Measurements from ENCODE around the gene NHLH1. TPM values are rescaled to one million over a fixed set of nuclear protein-coding genes. Genes with fewer than 3 reads are reported as not detected.

The NHLH1 gene
- total RNA-seq, 1 donor from 2014 or later = 0.96 TPM

- Mint-ChIP-seq H3K27me3 (peaks cover 18% of the 10 kb centered on the region), H3K9me3 (ENCODE audit: low read depth) (no peaks in the 10 kb centered on the region), H3K4me1 (ENCODE audit: low read depth) (peaks cover 4% of the 10 kb centered on the region), H3K27ac (no peak overlapping the region), H3K36me3 (ENCODE audit: insufficient read depth) (no peaks in the 10 kb centered on the region), H3K4me3 (ENCODE audit: low read depth) (no peak overlapping the region)
- no peak for DNase-seq (ENCODE audit: low spot score, unreplicated experiment)
- no peak for TF ChIP-seq CTCF (IDR thresholded peaks at IDR 0.05; ENCODE audit: unreplicated experiment)
Observed at GRCh38 chr1:160371756-160372155, 4.9 kb downstream of the NHLH1 start.

GRCh38 chr1:160373696-160374095, 6.8 kb downstream of the NHLH1 start:
- H3K9me3 Mint-ChIP-seq (ENCODE audit: low read depth) = no peaks in the 10 kb centered on the region
- peaks cover 24% of the 10 kb centered on the region for H3K27me3 Mint-ChIP-seq
- H3K27ac Mint-ChIP-seq = no peak overlapping the region
- H3K4me3 Mint-ChIP-seq (ENCODE audit: low read depth) = no peak overlapping the region
- no peak for TF ChIP-seq CTCF (IDR thresholded peaks at IDR 0.05; ENCODE audit: unreplicated experiment)
- H3K4me1 Mint-ChIP-seq (ENCODE audit: low read depth) = peaks cover 4% of the 10 kb centered on the region
- DNase-seq (ENCODE audit: low spot score, unreplicated experiment) = no peak
- no peaks in the 10 kb centered on the region for H3K36me3 Mint-ChIP-seq (ENCODE audit: insufficient read depth)

DNA sequence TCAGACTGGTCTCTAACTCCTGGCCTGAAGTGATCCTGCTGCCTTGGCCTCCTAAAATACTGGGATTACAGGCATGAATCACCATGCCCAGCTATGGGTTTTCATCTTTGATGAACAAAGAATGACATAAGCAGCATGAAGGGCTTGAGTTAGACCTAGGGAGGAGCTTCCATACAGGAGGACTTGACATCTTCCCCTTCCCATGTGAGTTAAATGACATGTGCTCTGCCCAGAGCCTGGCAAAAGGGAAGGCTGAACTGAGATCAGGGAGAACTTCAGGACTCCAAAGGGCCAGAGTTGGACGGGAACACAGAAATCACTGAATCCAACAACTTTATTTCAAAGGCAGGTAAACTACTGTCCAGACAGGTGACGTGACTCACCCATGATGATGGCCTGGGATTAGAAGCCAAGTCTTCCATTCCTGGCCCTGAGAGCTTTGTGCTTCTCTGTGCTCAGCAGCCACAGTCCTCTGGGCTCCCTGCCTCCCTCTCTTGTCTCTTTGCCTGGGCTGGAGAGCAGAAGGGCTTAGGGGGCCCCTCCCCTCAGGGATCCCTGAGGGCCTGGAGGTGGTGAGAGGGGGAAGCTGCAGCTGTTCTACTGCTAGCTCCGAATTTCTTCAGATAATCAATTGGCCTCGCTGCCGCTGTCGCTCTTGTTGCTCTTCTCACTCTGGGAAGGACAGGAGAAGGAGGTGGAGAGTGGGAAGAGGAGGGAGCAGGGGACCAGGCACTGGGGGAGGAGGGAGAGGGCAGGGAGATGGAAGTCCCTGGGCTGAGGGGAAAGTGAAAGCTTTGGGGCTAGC, 7.6 kb downstream of the NHLH1 start:
- TF ChIP-seq CTCF (IDR thresholded peaks at IDR 0.05; ENCODE audit: unreplicated experiment) = no peak

GRCh38 chr1:160375788-160376524, 9.1 kb downstream of the NHLH1 start:
- Mint-ChIP-seq H3K36me3 (ENCODE audit: insufficient read depth) (no peaks in the 10 kb centered on the region), H3K27me3 (peaks cover 35% of the 10 kb centered on the region), H3K27ac (no peak overlapping the region), H3K4me1 (ENCODE audit: low read depth) (peaks cover 4% of the 10 kb centered on the region), H3K9me3 (ENCODE audit: low read depth) (no peaks in the 10 kb centered on the region), H3K4me3 (ENCODE audit: low read depth) (no peak overlapping the region)
- TF ChIP-seq CTCF (IDR thresholded peaks at IDR 0.05; ENCODE audit: unreplicated experiment) = no peak
- no peak for DNase-seq (ENCODE audit: low spot score, unreplicated experiment)

More for the DNA sequence above, 7.6 kb downstream of the NHLH1 start:
- no peak overlapping the region for H3K27ac Mint-ChIP-seq
- peaks cover 30% of the 10 kb centered on the region for H3K27me3 Mint-ChIP-seq
- no peak overlapping the region for H3K4me3 Mint-ChIP-seq (ENCODE audit: low read depth)
- no peaks in the 10 kb centered on the region for H3K9me3 Mint-ChIP-seq (ENCODE audit: low read depth)
- peaks cover 4% of the 10 kb centered on the region for H3K4me1 Mint-ChIP-seq (ENCODE audit: low read depth)
- H3K36me3 Mint-ChIP-seq (ENCODE audit: insufficient read depth) = no peaks in the 10 kb centered on the region
- no peak for DNase-seq (ENCODE audit: low spot score, unreplicated experiment)

- Mint-ChIP-seq H3K9me3 (ENCODE audit: low read depth) (no peaks in the 10 kb centered on the region), H3K36me3 (ENCODE audit: insufficient read depth) (no peaks in the 10 kb centered on the region), H3K27ac (peak overlapping the region; percentile 47), H3K27me3 (peaks cover 35% of the 10 kb centered on the region), H3K4me1 (ENCODE audit: low read depth) (peaks cover 4% of the 10 kb centered on the region), H3K4me3 (ENCODE audit: low read depth) (no peak overlapping the region)
- TF ChIP-seq CTCF (IDR thresholded peaks at IDR 0.05; ENCODE audit: unreplicated experiment) = peak; percentile 84
- no peak for DNase-seq (ENCODE audit: low spot score, unreplicated experiment)
Observed at GRCh38 chr1:160376525-160377131, 9.8 kb downstream of the NHLH1 start.

Data from progenitor cell of endocrine pancreas (in vitro differentiated cells).